ENCODE results near the gene IFT20.

DNA sequence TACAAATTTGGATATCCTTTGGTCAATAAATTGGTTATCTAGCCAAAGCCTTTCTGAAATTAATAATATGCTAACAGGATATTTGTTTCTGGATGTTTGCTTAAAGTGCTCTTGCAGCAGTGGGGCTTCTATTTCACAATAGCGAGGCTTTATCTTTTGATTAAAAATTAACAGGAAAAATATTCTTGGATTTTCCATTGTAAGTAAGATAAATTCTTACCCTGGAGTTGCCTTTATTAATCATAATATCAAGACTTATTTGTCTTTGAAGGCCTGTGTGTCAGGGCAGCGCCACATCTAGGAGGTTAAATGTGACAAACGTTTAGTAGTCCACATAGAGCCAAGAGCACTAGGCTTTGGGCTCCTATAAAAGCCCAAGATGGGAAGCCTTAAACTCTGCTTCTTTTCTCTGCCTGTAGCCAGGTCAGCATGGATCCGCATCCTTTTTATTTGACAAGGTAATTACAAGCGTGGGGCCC lies 11.0 kb downstream of the IFT20 start:
- TF ChIP-seq CTCF (optimal IDR thresholded peaks at IDR 0.05 in 1 of 3, IDR thresholded peaks at IDR 0.05 in 1 of 3, conservative IDR thresholded peaks at IDR 0.05 in 1 of 3; ENCODE audit: extremely low read depth in 1 of 3, insufficient read depth in 2 of 3, low read length in 3 of 3): no peak
- TF ChIP-seq EZH2 (IDR thresholded peaks at IDR 0.05; ENCODE audit: low read length): no peak

Data from keratinocyte (primary cell).